Measurements from ENCODE around the gene TTYH1. TPM values are rescaled to one million over a fixed set of nuclear protein-coding genes. Genes with fewer than 3 reads are reported as not detected.

Gene TTYH1
- total and polyA plus RNA-seq, 2 of the 4 experiments (the other 2 are of a cell fraction) = not detected

DNA sequence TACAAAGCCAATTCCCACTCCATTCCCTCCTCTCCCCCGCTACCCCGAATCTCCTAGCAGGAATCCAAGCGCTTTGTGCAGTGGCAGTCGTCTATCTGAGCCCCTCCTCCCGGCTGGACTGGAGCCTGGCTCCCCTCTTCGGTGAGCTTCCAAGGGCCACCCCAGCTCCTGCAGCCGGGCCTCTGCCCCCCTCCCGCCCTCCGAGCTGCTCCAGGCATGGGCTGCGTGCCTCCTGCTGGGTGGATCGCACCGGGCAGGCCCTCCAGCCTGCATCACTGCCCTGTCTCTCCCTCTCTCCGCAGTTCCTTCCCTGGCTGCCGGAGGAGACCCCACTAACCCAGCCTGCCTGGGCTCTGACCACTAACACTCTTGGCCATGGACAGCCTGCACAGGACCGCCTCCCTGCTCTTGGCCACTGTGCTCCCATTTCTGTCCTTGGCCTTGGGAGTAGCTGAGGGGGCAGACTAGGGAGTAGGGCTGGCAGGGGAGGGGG is 20.8 kb downstream of the TTYH1 start:
- no peak overlapping the region for H3K23ac ChIP-seq (ENCODE audit: low read depth, low read length)

More for the DNA sequence above, 20.8 kb downstream of the TTYH1 start:
- Histone ChIP-seq H3K14ac (replicated peaks; ENCODE audit: low read depth, low read length) (no peak overlapping the region), H4K20me1 (ENCODE audit: insufficient read depth, low read length) (peaks cover 14% of the 10 kb centered on the region), H3K79me1 (ENCODE audit: low read depth in 1 of 2, low read length in 2 of 2) (peaks cover 14 to 19% of the 10 kb centered on the region in 2 experiments), H2BK15ac (ENCODE audit: low read depth, low read length) (no peak overlapping the region), H3K27me3 (ENCODE audit: control insufficient read depth, insufficient read depth, low read length) (no peaks in the 10 kb centered on the region), H2AK9ac (replicated peaks; ENCODE audit: low read depth, low read length, poor library complexity) (no peak overlapping the region), H3K9me3 (ENCODE audit: control insufficient read depth, insufficient read depth, low read length) (no peaks in the 10 kb centered on the region), H2AK5ac (ENCODE audit: low read depth, low read length) (no peak overlapping the region), H2BK20ac (ENCODE audit: low read depth, low read length) (no peak overlapping the region), H3K27ac (ENCODE audit: insufficient read depth, low read length) (no peak overlapping the region), H3K4me3 (ENCODE audit: insufficient read depth, low read depth, low read length) (no peak overlapping the region), H4K91ac (ENCODE audit: insufficient read depth, low read depth, low read length) (no peak overlapping the region), H2BK5ac (ENCODE audit: low read depth, low read length, poor library complexity, severe bottlenecking) (no peak overlapping the region), H3K9me1 (ENCODE audit: insufficient read depth, low read length) (peaks cover 6% of the 10 kb centered on the region; the same call in 1 of the 2 replicates), H3K4me2 (ENCODE audit: low read depth, low read length) (no peak overlapping the region), H3K4ac (ENCODE audit: low read depth, low read length) (no peak overlapping the region), H3K36me3 (ENCODE audit: control insufficient read depth, insufficient read depth, low read length) (peaks cover 7% of the 10 kb centered on the region), H3K4me1 (ENCODE audit: control insufficient read depth, insufficient read depth, low read length) (no peaks in the 10 kb centered on the region), H3K56ac (ENCODE audit: extremely low read depth, insufficient read depth, low read length) (no peak overlapping the region), H4K8ac (ENCODE audit: low read depth in 2 of 2, low read length in 2 of 2) (no peak overlapping the region), H4K5ac (ENCODE audit: low read depth, low read length) (no peak overlapping the region), H3K18ac (ENCODE audit: low read depth, low read length) (no peak overlapping the region), H2BK120ac (ENCODE audit: low read depth, low read length) (no peak overlapping the region), H2AFZ (replicated peaks; ENCODE audit: low read length, poor library complexity) (no peak overlapping the region), H3K9ac (ENCODE audit: low read depth, low read length) (no peak overlapping the region)
- ChIA-PET CTCF (interaction anchor here (0.6 kb wide), 1 partner anchor 12 kb away, joined by 4 read pairs; no protein-coding TSS in a partner anchor), POLR2A (ENCODE audit: unreplicated experiment) (no interaction called here)
- TF ChIP-seq BHLHE40 (IDR thresholded peaks at IDR 0.05; ENCODE audit: low read depth, low read length) (no peak), MXI1 (IDR thresholded peaks at IDR 0.05; ENCODE audit: borderline replicate concordance, low read depth, low read length) (no peak), MAFK (IDR thresholded peaks at IDR 0.05; ENCODE audit: low read depth, low read length) (no peak), CEBPB (IDR thresholded peaks at IDR 0.05; ENCODE audit: low read depth, low read length) (no peak)
- TF ChIP-seq, protein P1, sequence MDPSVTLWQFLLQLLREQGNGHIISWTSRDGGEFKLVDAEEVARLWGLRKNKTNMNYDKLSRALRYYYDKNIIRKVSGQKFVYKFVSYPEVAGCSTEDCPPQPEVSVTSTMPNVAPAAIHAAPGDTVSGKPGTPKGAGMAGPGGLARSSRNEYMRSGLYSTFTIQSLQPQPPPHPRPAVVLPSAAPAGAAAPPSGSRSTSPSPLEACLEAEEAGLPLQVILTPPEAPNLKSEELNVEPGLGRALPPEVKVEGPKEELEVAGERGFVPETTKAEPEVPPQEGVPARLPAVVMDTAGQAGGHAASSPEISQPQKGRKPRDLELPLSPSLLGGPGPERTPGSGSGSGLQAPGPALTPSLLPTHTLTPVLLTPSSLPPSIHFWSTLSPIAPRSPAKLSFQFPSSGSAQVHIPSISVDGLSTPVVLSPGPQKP (IDR thresholded peaks at IDR 0.05; ENCODE audit: borderline replicate concordance, low read depth, low read length) = no peak
- WGBS, 2 experiments (ENCODE audit: extremely low coverage in 2 of 2, insufficient read length in 1 of 2) = 17% methylated on average over 7 of the region's 15 CpGs; no CpG with 5 or more reads in 1 of the 2 experiments
- in situ Hi-C loops (cut with MboI; ENCODE audit: low sequenced_read_pairs) (no loop called here), intact Hi-C loops (cut with micrococcal nuclease) (no loop called here), dilution Hi-C loops (cut with HindIII; ENCODE audit: low sequenced_read_pairs, unreplicated experiment) (no loop called here)
- no TSS peak for BruUV-seq (replicated peaks)
- no peak for DNase-seq
- ATAC-seq (ENCODE audit: low read depth) = no peak; the same call in 1 of the 2 replicates

Data from IMR-90 (cell line).